IMR-90 (cell line): ENCODE data around the gene MAP2. TPM values are rescaled to one million over a fixed set of nuclear protein-coding genes. Genes with fewer than 3 reads are reported as not detected.

Source experiments
- ATAC-seq: fragments of 200-7000 bp; cut with Tn5 transposase; 2 replicates; pipeline ENCODE4 v1.9.1; 2020; ENCODE audit warnings: low read depth, mild to moderate bottlenecking, moderate library complexity
- BruUV-seq: library from RNA; stranded (reverse); fragments of 400-500 nt; replicated peaks from 2 replicates; lab custom pipeline; 2021; lab: Mats Ljungman, UMichigan
- CTCF ChIA-PET: fragments of 300-600 bp; formaldehyde crosslinking; extraction: SDS; loops from one replicate; lab custom pipeline; 2021; ENCODE audit warnings: antibody characterized with exemption; lab: Yijun Ruan, JAX
- POLR2A ChIA-PET: fragments of 300-600 bp; sonication (Branson Sonifier 250); formaldehyde crosslinking; loops from one replicate; lab custom pipeline; 2022; ENCODE audit warnings: antibody characterized with exemption; ENCODE audit not compliant: unreplicated experiment; lab: Charles Lee
- DNase-seq: peaks from one replicate; pipeline ENCODE4 v3.0.0; 2013
- H2AFZ ChIP-seq: replicated peaks from 2 replicates; pipeline ENCODE3; 2013; ENCODE audit warnings: low read length, mild to moderate bottlenecking; ENCODE audit not compliant: poor library complexity
- H2AK5ac ChIP-seq: 2 replicates; pipeline ENCODE4 v1.6.1; 2013; ENCODE audit warnings: low read depth, low read length, inconsistent platforms
- H2AK9ac ChIP-seq: replicated peaks from 2 replicates; pipeline ENCODE3; 2013; ENCODE audit warnings: mild to moderate bottlenecking, low read depth, low read length, moderate library complexity; ENCODE audit not compliant: poor library complexity
- H2BK120ac ChIP-seq: 2 replicates; pipeline ENCODE4 v1.6.1; 2013; ENCODE audit warnings: low read depth, low read length, inconsistent platforms
- H2BK15ac ChIP-seq: 3 replicates; pipeline ENCODE4 v1.6.1; 2013; ENCODE audit warnings: low read depth, low read length, inconsistent platforms
- H2BK20ac ChIP-seq: 2 replicates; pipeline ENCODE4 v1.6.1; 2013; ENCODE audit warnings: low read depth, mild to moderate bottlenecking, inconsistent platforms, low read length, moderate library complexity
- H2BK5ac ChIP-seq: 2 replicates; pipeline ENCODE4 v1.6.1; 2013; ENCODE audit warnings: mild to moderate bottlenecking, low read depth, low read length, inconsistent platforms; ENCODE audit not compliant: poor library complexity, severe bottlenecking
- H3K14ac ChIP-seq: replicated peaks from 2 replicates; pipeline ENCODE4 v1.6.1; 2013; ENCODE audit warnings: low read depth, low read length, inconsistent platforms
- H3K18ac ChIP-seq: 2 replicates; pipeline ENCODE4 v1.6.1; 2013; ENCODE audit warnings: low read depth, low read length, control low read depth
- H3K23ac ChIP-seq: 2 replicates; pipeline ENCODE4 v1.6.1; 2013; ENCODE audit warnings: low read depth, low read length, inconsistent platforms
- H3K27ac ChIP-seq: 2 replicates; pipeline ENCODE4 v1.5.1; 2013; ENCODE audit warnings: mild to moderate bottlenecking, control low read depth, low read length; ENCODE audit not compliant: insufficient read depth
- H3K27me3 ChIP-seq: 2 replicates; pipeline ENCODE4 v1.6.1; 2013; ENCODE audit warnings: low read length; ENCODE audit not compliant: control insufficient read depth, insufficient read depth
- H3K36me3 ChIP-seq: 2 replicates; pipeline ENCODE4 v1.6.1; 2013; ENCODE audit warnings: low read length, mixed read lengths; ENCODE audit not compliant: control insufficient read depth, insufficient read depth
- H3K4ac ChIP-seq: 2 replicates; pipeline ENCODE4 v1.6.1; 2013; ENCODE audit warnings: low read depth, low read length, inconsistent platforms
- H3K4me1 ChIP-seq: 2 replicates; pipeline ENCODE4 v1.6.1; 2013; ENCODE audit warnings: low read length, mixed read lengths; ENCODE audit not compliant: control insufficient read depth, insufficient read depth
- H3K4me2 ChIP-seq: 2 replicates; pipeline ENCODE4 v1.6.1; 2013; ENCODE audit warnings: low read depth, mild to moderate bottlenecking, control low read depth, low read length, moderate library complexity
- H3K4me3 ChIP-seq: 2 replicates; pipeline ENCODE4 v1.5.1; 2013; ENCODE audit warnings: low read depth, mild to moderate bottlenecking, control low read depth, low read length, moderate library complexity; ENCODE audit not compliant: insufficient read depth
- H3K56ac ChIP-seq: 2 replicates; pipeline ENCODE4 v1.6.1; 2013; ENCODE audit warnings: low read length, inconsistent platforms; ENCODE audit not compliant: insufficient read depth; ENCODE audit errors: extremely low read depth
- H3K79me1 ChIP-seq, 2 experiments: 2 replicates each; pipeline ENCODE4 v1.6.1; 2013; ENCODE audit warnings: low read length in 2 of 2, inconsistent platforms in 1 of 2, low read depth in 1 of 2
- H3K9ac ChIP-seq: 2 replicates; pipeline ENCODE4 v1.6.1; 2013; ENCODE audit warnings: low read depth, low read length, control low read depth
- H3K9me1 ChIP-seq: 2 replicates; pipeline ENCODE4 v1.6.1; 2013; ENCODE audit warnings: low read length, inconsistent platforms; ENCODE audit not compliant: insufficient read depth
- H3K9me3 ChIP-seq: 2 replicates; pipeline ENCODE4 v1.6.1; 2013; ENCODE audit warnings: low read length; ENCODE audit not compliant: control insufficient read depth, insufficient read depth
- H4K20me1 ChIP-seq: 2 replicates; pipeline ENCODE4 v1.6.1; 2013; ENCODE audit warnings: low read length, inconsistent platforms; ENCODE audit not compliant: insufficient read depth
- H4K5ac ChIP-seq: 2 replicates; pipeline ENCODE4 v1.6.1; 2013; ENCODE audit warnings: mild to moderate bottlenecking, low read depth, low read length, control low read depth
- H4K8ac ChIP-seq, 2 experiments: 2 replicates each; pipeline ENCODE4 v1.6.1; 2013; ENCODE audit warnings: low read depth in 2 of 2, low read length in 2 of 2, control low read depth in 1 of 2, inconsistent platforms in 1 of 2
- H4K91ac ChIP-seq: 2 replicates; pipeline ENCODE4 v1.6.1; 2013; ENCODE audit warnings: low read depth, low read length, inconsistent platforms; ENCODE audit not compliant: insufficient read depth
- BHLHE40 ChIP-seq: fragments of 150-350 bp; IDR thresholded peaks from 2 replicates; pipeline ENCODE4 v1.6.1; 2016; ENCODE audit warnings: mild to moderate bottlenecking, low read depth, low read length
- CEBPB ChIP-seq: IDR thresholded peaks from 2 replicates; pipeline ENCODE4 v1.6.1; 2012; ENCODE audit warnings: low read depth, low read length, improper control_type of control experiment
- CHD1 ChIP-seq: IDR thresholded peaks from 2 replicates; pipeline ENCODE4 v1.6.1; 2012; ENCODE audit warnings: low read depth, low read length, improper control_type of control experiment
- CTCF ChIP-seq: conservative IDR thresholded peaks from 2 replicates; pipeline ENCODE4 v1.5.1; 2012; ENCODE audit warnings: mild to moderate bottlenecking, low read depth, low read length, improper control_type of control experiment
- ELK1 ChIP-seq: fragments of 150-350 bp; IDR thresholded peaks from 2 replicates; pipeline ENCODE4 v1.6.1; 2016; ENCODE audit warnings: low read depth, mild to moderate bottlenecking, low read length, moderate library complexity, borderline replicate concordance
- FOS ChIP-seq: fragments of 150-350 bp; IDR thresholded peaks from 2 replicates; pipeline ENCODE4 v1.6.1; 2016; ENCODE audit warnings: low read depth, low read length
- MAFK ChIP-seq: IDR thresholded peaks from 2 replicates; pipeline ENCODE4 v1.6.1; 2012; ENCODE audit warnings: low read depth, low read length, improper control_type of control experiment
- MAZ ChIP-seq: IDR thresholded peaks from 2 replicates; pipeline ENCODE4 v1.6.1; 2012; ENCODE audit warnings: low read depth, mild to moderate bottlenecking, low read length, improper control_type of control experiment, moderate library complexity, borderline replicate concordance
- MXI1 ChIP-seq: IDR thresholded peaks from 2 replicates; pipeline ENCODE4 v1.6.1; 2012; ENCODE audit warnings: low read depth, mild to moderate bottlenecking, low read length, moderate library complexity, borderline replicate concordance
- NFE2L2 ChIP-seq: fragments of 150-350 bp; IDR thresholded peaks from 2 replicates; pipeline ENCODE4 v1.6.1; 2016; ENCODE audit warnings: low read depth, mild to moderate bottlenecking, low read length
- POLR2A ChIP-seq: IDR thresholded peaks from 2 replicates; pipeline ENCODE4 v1.6.1; 2012; ENCODE audit warnings: mild to moderate bottlenecking, low read depth, low read length
- RAD21 ChIP-seq: IDR thresholded peaks from 2 replicates; pipeline ENCODE4 v1.6.1; 2012; ENCODE audit warnings: low read length, improper control_type of control experiment
- RCOR1 ChIP-seq: IDR thresholded peaks from 2 replicates; pipeline ENCODE4 v1.6.1; 2012; ENCODE audit warnings: mild to moderate bottlenecking, low read length, improper control_type of control experiment; ENCODE audit not compliant: insufficient replicate concordance
- RFX5 ChIP-seq: IDR thresholded peaks from 2 replicates; pipeline ENCODE4 v1.8.0; 2012; ENCODE audit warnings: low read depth, mild to moderate bottlenecking, low read length, moderate library complexity
- SMC3 ChIP-seq: fragments of 150-350 bp; IDR thresholded peaks from 2 replicates; pipeline ENCODE4 v1.6.1; 2016; ENCODE audit warnings: low read depth, mild to moderate bottlenecking, antibody characterized with exemption, low read length, moderate library complexity
- USF2 ChIP-seq: fragments of 150-350 bp; IDR thresholded peaks from 2 replicates; pipeline ENCODE4 v1.6.1; 2017; ENCODE audit warnings: mild to moderate bottlenecking, antibody characterized with exemption, low read length, low read depth
- WGBS, 2 experiments: methylation state at CpG; one replicate each; pipeline versions ENCODE4 v1.1.5 to v1.1.7; 2013; ENCODE audit warnings: missing lambda C conversion rate in 2 of 2; ENCODE audit not compliant: insufficient read length in 1 of 2; ENCODE audit errors: extremely low coverage in 2 of 2; 5-methylcytosine and 5-hydroxymethylcytosine counted together
- dilution Hi-C: fragments of 300-500 bp; cut with HindIII; formaldehyde crosslinking; loops from one replicate; pipeline ENCODE4 v1.14.3; 2018; ENCODE audit warnings: low sequenced_read_pairs; ENCODE audit not compliant: unreplicated experiment
- in situ Hi-C: fragments of 300-500 bp; cut with MboI; formaldehyde crosslinking; loops from 3 replicates; pipeline ENCODE4 v1.14.3; 2019; ENCODE audit warnings: low sequenced_read_pairs, inconsistent platforms, mixed read lengths
- intact Hi-C: fragments of 100-400 bp; cut with micrococcal nuclease; formaldehyde crosslinking; loops from 2 replicates; pipeline ENCODE4 v1.10.0; 2022
- polyA plus RNA-seq, 3 experiments: library from polyadenylated mRNA; depleted of rRNA; stranded (reverse); fragments of >200 nt; gene quantifications; 2 replicates each; pipeline ENCODE4 v1.2.3, GENCODE V29; 2012; ENCODE audit warnings: low replicate concordance in 1 of 3
- total RNA-seq: library from RNA; depleted of rRNA; stranded (reverse); fragments of >200 nt; gene quantifications from 2 replicates; pipeline ENCODE4 v1.2.3, GENCODE V29; 2012

MAP2 gene
- total and polyA plus RNA-seq, 2 of the 4 experiments (the other 2 are of a cell fraction): 0.29 to 0.36 TPM

- Histone ChIP-seq H2BK15ac (no peak overlapping the region), H3K9me1 (peaks cover 4% of the 10 kb centered on the region), H3K9ac (no peak overlapping the region), H3K36me3 (no peaks in the 10 kb centered on the region), H3K27ac (no peak overlapping the region), H4K8ac (no peak overlapping the region), H3K79me1 (no peaks in the 10 kb centered on the region), H2AFZ (no peak overlapping the region), H3K18ac (no peak overlapping the region), H2BK5ac (no peak overlapping the region), H2BK120ac (no peak overlapping the region), H3K56ac (no peak overlapping the region), H3K9me3 (no peaks in the 10 kb centered on the region), H3K4ac (no peak overlapping the region), H2AK9ac (no peak overlapping the region), H4K91ac (no peak overlapping the region), H4K5ac (no peak overlapping the region), H3K23ac (no peak overlapping the region), H4K20me1 (no peaks in the 10 kb centered on the region), H3K14ac (no peak overlapping the region), H3K4me3 (no peak overlapping the region), H3K4me1 (0 out of 2 replicates have a peak, but pooled peaks cover 1% of the 10 kb centered on the region), H3K27me3 (no peaks in the 10 kb centered on the region), H3K4me2 (no peak overlapping the region), H2BK20ac (no peak overlapping the region), H2AK5ac (no peak overlapping the region; the same call in 1 of the 2 replicates)
- POLR2A ChIA-PET: no interaction called here
- CTCF ChIA-PET: interaction anchor here (0.6 kb wide), 1 partner anchor 19 kb away, joined by 7 read pairs; no protein-coding TSS in a partner anchor
- no TSS peak for BruUV-seq
- dilution Hi-C loops (no loop called here), in situ Hi-C loops (no loop called here), intact Hi-C loops (no loop called here)
- ATAC-seq (no peak), DNase-seq (no peak)
- no peak for TF ChIP-seq MAZ
- no peak for TF ChIP-seq USF2
- no peak for TF ChIP-seq CEBPB
- TF ChIP-seq CHD1: no peak
- TF ChIP-seq MXI1: no peak
- TF ChIP-seq RCOR1: no peak
- TF ChIP-seq RAD21: no peak
- no peak for TF ChIP-seq POLR2A
- no peak for TF ChIP-seq BHLHE40
- no peak for TF ChIP-seq MAFK
- TF ChIP-seq ELK1: no peak
- no peak for TF ChIP-seq NFE2L2
- TF ChIP-seq FOS: no peak
- no peak for TF ChIP-seq SMC3
- no peak for TF ChIP-seq CTCF
- no peak for TF ChIP-seq RFX5
- no CpG with 5 or more reads among the region's 8 CpGs for WGBS, 2 experiments
These were observed 99.3 kb downstream of the MAP2 start for GRCh38 chr2:209523041-209523740.
